Measurements from ENCODE around the gene DMD.
A peak's percentile ranks its signal among the peaks of the same experiment; 100 is the strongest.

The DMD gene

GRCh38 chrX:31252133-31252532 is 1959.2 kb downstream of the DMD start:
- no peak for DNase-seq

- DNase-seq, result no peak
These were observed 1960.0 kb downstream of the DMD start for GRCh38 chrX:31251336-31251735.

- no peak for DNase-seq
These were observed 1965.6 kb downstream of the DMD start for GRCh38 chrX:31245714-31246113.

GRCh38 chrX:31243804-31244203 is 1967.5 kb downstream of the DMD start:
- no peak for DNase-seq

GRCh38 chrX:31240982-31241381 is 1970.4 kb downstream of the DMD start:
- no peak for DNase-seq

GRCh38 chrX:31237189-31237588 is 1974.2 kb downstream of the DMD start:
- DNase-seq, result no peak

GRCh38 chrX:31236231-31236630 is 1975.1 kb downstream of the DMD start:
- DNase-seq, result no peak

- DNase-seq, result no peak
These were observed 1977.3 kb downstream of the DMD start for GRCh38 chrX:31233941-31234496.

- DNase-seq, result no peak
These were observed 1978.8 kb downstream of the DMD start for GRCh38 chrX:31232506-31232905.

- no peak for DNase-seq
These were observed 1982.4 kb downstream of the DMD start for GRCh38 chrX:31228909-31229308.

GRCh38 chrX:31228415-31228832 is 1982.9 kb downstream of the DMD start:
- no peak for DNase-seq

GRCh38 chrX:31227250-31227649 is 1984.1 kb downstream of the DMD start:
- no peak for DNase-seq

- no peak for DNase-seq
These were observed 1985.5 kb downstream of the DMD start for GRCh38 chrX:31225819-31226218.

- DNase-seq, result no peak
These were observed 1986.9 kb downstream of the DMD start for GRCh38 chrX:31224381-31225012.

GRCh38 chrX:31223817-31224216 is 1987.5 kb downstream of the DMD start:
- no peak for DNase-seq

GRCh38 chrX:31222946-31223345 is 1988.4 kb downstream of the DMD start:
- no peak for DNase-seq

- DNase-seq, result no peak
These were observed 1992.2 kb downstream of the DMD start for GRCh38 chrX:31219174-31219573.

GRCh38 chrX:31217084-31217483 is 1994.3 kb downstream of the DMD start:
- no peak for DNase-seq

- no peak for DNase-seq
These were observed 1996.0 kb downstream of the DMD start for GRCh38 chrX:31215277-31215815.

- DNase-seq, result peak in 1 of 2 donors; percentile 1
These were observed 1997.4 kb downstream of the DMD start for GRCh38 chrX:31213941-31214340.

GRCh38 chrX:31212856-31213748 is 1998.2 kb downstream of the DMD start:
- no peak for DNase-seq

GRCh38 chrX:31209005-31209628 is 2002.2 kb downstream of the DMD start:
- DNase-seq, result no peak

GRCh38 chrX:31201503-31201902 is 2009.8 kb downstream of the DMD start:
- DNase-seq, result no peak

Measured in stimulated activated CD4-positive, alpha-beta T cell treated with anti-CD3 and anti-CD28 coated beads, Interleukin-2, amount 100 ng/mL, for 24 hours (primary cell).